GM06990 (cell line): Measurements from ENCODE around the gene P3R3URF.

Experiments used
- DNase-seq: peaks from one replicate; pipeline ENCODE4 v3.0.0-alpha.2; 2011; ENCODE audit not compliant: insufficient read length; ENCODE audit errors: extremely low read depth
- H3K27me3 ChIP-seq: replicated peaks from 2 replicates; pipeline ENCODE4 v1.6.0; 2011; ENCODE audit warnings: low read length; ENCODE audit not compliant: control insufficient read depth, insufficient read depth
- H3K36me3 ChIP-seq: 2 replicates; pipeline ENCODE4 v1.5.1; 2011; ENCODE audit warnings: low read length; ENCODE audit not compliant: control insufficient read depth, insufficient read depth
- H3K4me3 ChIP-seq: replicated peaks from 2 replicates; pipeline ENCODE4 v1.5.1; 2011; ENCODE audit warnings: low read depth, mild to moderate bottlenecking, control low read depth, low read length
- TF ChIP-seq, protein P1 (sequence below): IDR thresholded peaks from 2 replicates; pipeline ENCODE4 v1.5.1; 2011; ENCODE audit warnings: low read length, control low read depth, mild to moderate bottlenecking, inconsistent platforms; ENCODE audit not compliant: insufficient read depth, poor library complexity, severe bottlenecking

Gene P3R3URF

DNA sequence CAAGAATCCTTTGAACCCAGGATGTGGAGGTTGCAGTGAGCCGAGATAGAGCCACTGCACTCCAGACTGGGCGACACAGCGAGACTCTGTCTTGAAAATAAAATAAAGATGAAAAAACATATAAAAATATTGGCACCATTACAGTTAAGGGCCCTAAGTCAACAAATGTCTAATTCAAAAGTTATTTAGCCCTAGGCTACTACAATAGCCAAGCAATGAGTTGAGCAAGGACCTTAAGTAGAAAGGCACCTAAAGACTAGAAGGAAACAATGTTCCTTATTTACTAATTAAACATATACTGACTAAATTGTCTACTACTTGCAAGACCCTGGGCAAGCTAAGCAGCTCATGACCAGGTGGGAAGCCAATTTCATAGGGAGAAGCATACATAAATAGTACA is 47.9 kb downstream of the P3R3URF start:
- DNase-seq: no peak
- H3K4me3 ChIP-seq: no peak overlapping the region
- H3K27me3 ChIP-seq: no peaks in the 10 kb centered on the region
- no peaks in the 10 kb centered on the region; the same call in 1 of the 2 replicates for H3K36me3 ChIP-seq
- TF ChIP-seq, protein P1, sequence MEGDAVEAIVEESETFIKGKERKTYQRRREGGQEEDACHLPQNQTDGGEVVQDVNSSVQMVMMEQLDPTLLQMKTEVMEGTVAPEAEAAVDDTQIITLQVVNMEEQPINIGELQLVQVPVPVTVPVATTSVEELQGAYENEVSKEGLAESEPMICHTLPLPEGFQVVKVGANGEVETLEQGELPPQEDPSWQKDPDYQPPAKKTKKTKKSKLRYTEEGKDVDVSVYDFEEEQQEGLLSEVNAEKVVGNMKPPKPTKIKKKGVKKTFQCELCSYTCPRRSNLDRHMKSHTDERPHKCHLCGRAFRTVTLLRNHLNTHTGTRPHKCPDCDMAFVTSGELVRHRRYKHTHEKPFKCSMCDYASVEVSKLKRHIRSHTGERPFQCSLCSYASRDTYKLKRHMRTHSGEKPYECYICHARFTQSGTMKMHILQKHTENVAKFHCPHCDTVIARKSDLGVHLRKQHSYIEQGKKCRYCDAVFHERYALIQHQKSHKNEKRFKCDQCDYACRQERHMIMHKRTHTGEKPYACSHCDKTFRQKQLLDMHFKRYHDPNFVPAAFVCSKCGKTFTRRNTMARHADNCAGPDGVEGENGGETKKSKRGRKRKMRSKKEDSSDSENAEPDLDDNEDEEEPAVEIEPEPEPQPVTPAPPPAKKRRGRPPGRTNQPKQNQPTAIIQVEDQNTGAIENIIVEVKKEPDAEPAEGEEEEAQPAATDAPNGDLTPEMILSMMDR: no peak
